Trophoblast cell (in vitro differentiated cells and primary cell): Measurements from ENCODE around the gene PARP8.
"Not testable (repeated sequence)": the region's sequence is repeated elsewhere in the genome, so short reads cannot be mapped to it uniquely, and the experiment has no call there.

Source experiments
- DNase-seq, 2 donors: peaks; one replicate each; pipeline ENCODE4 v3.0.0-alpha.2; 2016
- H2AFZ ChIP-seq: 2 replicates; pipeline ENCODE4 v1.6.1; 2013; ENCODE audit warnings: low read length, moderate library complexity, mild to moderate bottlenecking; ENCODE audit not compliant: insufficient read depth, poor library complexity
- H2AK5ac ChIP-seq: 2 replicates; pipeline ENCODE4 v1.6.1; 2013; ENCODE audit warnings: mild to moderate bottlenecking, low read length
- H2BK120ac ChIP-seq: 2 replicates; pipeline ENCODE4 v1.6.1; 2013; ENCODE audit warnings: low read length, mild to moderate bottlenecking, moderate library complexity; ENCODE audit not compliant: insufficient read depth, poor library complexity
- H2BK12ac ChIP-seq: 2 replicates; pipeline ENCODE4 v1.6.1; 2013; ENCODE audit warnings: mild to moderate bottlenecking, low read length, moderate library complexity
- H2BK5ac ChIP-seq: 2 replicates; pipeline ENCODE4 v1.6.1; 2013; ENCODE audit warnings: low read length, low read depth, moderate library complexity, mild to moderate bottlenecking; ENCODE audit not compliant: poor library complexity
- H3K14ac ChIP-seq: 2 replicates; pipeline ENCODE4 v1.6.1; 2013; ENCODE audit warnings: mild to moderate bottlenecking, low read length
- H3K18ac ChIP-seq: 2 replicates; pipeline ENCODE4 v1.6.1; 2013; ENCODE audit warnings: mild to moderate bottlenecking, low read length
- H3K23ac ChIP-seq: 2 replicates; pipeline ENCODE4 v1.6.1; 2013; ENCODE audit warnings: low read length
- H3K27ac ChIP-seq: 2 replicates; pipeline ENCODE4 v1.5.1; 2013; ENCODE audit warnings: low read depth, mild to moderate bottlenecking, inconsistent platforms, low read length, moderate library complexity
- H3K27me3 ChIP-seq: 2 replicates; pipeline ENCODE4 v1.6.1; 2013; ENCODE audit warnings: inconsistent platforms, mild to moderate bottlenecking, low read length, moderate library complexity; ENCODE audit not compliant: insufficient read depth
- H3K36me3 ChIP-seq, 2 experiments: 1 replicate in 1 of 2; 2 replicates in 1 of 2; pipeline ENCODE4 v1.6.1; 2013; ENCODE audit warnings: low read length in 2 of 2, mild to moderate bottlenecking in 2 of 2, moderate library complexity in 1 of 2; ENCODE audit not compliant: insufficient read depth in 2 of 2, control insufficient read depth in 1 of 2
- H3K4ac ChIP-seq: 2 replicates; pipeline ENCODE4 v1.6.1; 2013; ENCODE audit warnings: low read depth, mild to moderate bottlenecking, low read length, moderate library complexity
- H3K4me1 ChIP-seq, 2 experiments: 1 replicate in 1 of 2; 2 replicates in 1 of 2; pipeline ENCODE4 v1.6.1; 2013; ENCODE audit warnings: low read length in 2 of 2, mild to moderate bottlenecking in 2 of 2, moderate library complexity in 1 of 2; ENCODE audit not compliant: insufficient read depth in 2 of 2, control insufficient read depth in 1 of 2
- H3K4me2 ChIP-seq: 2 replicates; pipeline ENCODE4 v1.6.1; 2013; ENCODE audit warnings: inconsistent platforms, mild to moderate bottlenecking, low read length, moderate library complexity
- H3K4me3 ChIP-seq: 2 replicates; pipeline ENCODE4 v1.5.1; 2013; ENCODE audit warnings: mild to moderate bottlenecking, low read depth, low read length, inconsistent platforms
- H3K79me1 ChIP-seq: one replicate; pipeline ENCODE4 v1.6.1; 2013; ENCODE audit warnings: low read length
- H3K79me2 ChIP-seq: 2 replicates; pipeline ENCODE4 v1.6.1; 2013; ENCODE audit warnings: low read length, mild to moderate bottlenecking; ENCODE audit not compliant: control insufficient read depth, insufficient read depth, poor library complexity
- H3K9ac ChIP-seq: 2 replicates; pipeline ENCODE4 v1.6.1; 2013; ENCODE audit warnings: mild to moderate bottlenecking, low read length
- H3K9me3 ChIP-seq: 2 replicates; pipeline ENCODE4 v1.6.1; 2013; ENCODE audit warnings: low read depth, mild to moderate bottlenecking, control low read depth, inconsistent platforms, low read length; ENCODE audit not compliant: insufficient read depth
- H4K12ac ChIP-seq: 2 replicates; pipeline ENCODE4 v1.6.1; 2013; ENCODE audit warnings: low read depth, mild to moderate bottlenecking, low read length, moderate library complexity
- H4K8ac ChIP-seq: 2 replicates; pipeline ENCODE4 v1.6.1; 2013; ENCODE audit warnings: low read depth, mild to moderate bottlenecking, low read length, moderate library complexity
- H4K91ac ChIP-seq: one replicate; pipeline ENCODE4 v1.6.1; 2013; ENCODE audit warnings: low read depth, mild to moderate bottlenecking, low read length, moderate library complexity
- WGBS: extraction: QIAGEN DNeasy Blood & Tissue Kit; methylation state at CpG from one replicate; pipeline ENCODE4 v1.1.7; 2013; ENCODE audit warnings: missing lambda C conversion rate; ENCODE audit not compliant: insufficient read length, insufficient coverage; ENCODE audit errors: extremely low coverage; 5-methylcytosine and 5-hydroxymethylcytosine counted together

PARP8 gene

GRCh38 chr5:50694027-50694590, 27.7 kb downstream of the PARP8 start:
- no peak overlapping the region for H2BK5ac ChIP-seq
- H2AK5ac ChIP-seq = no peak overlapping the region
- H3K23ac ChIP-seq = no peak overlapping the region
- no peak overlapping the region for H3K4me2 ChIP-seq
- peaks cover 0 to 4% of the 10 kb centered on the region in 2 experiments for H3K4me1 ChIP-seq
- no peak overlapping the region for H3K4me3 ChIP-seq
- H4K12ac ChIP-seq = no peak overlapping the region
- no peak overlapping the region for H2BK12ac ChIP-seq
- no peak overlapping the region for H3K9ac ChIP-seq
- no peak overlapping the region for H2AFZ ChIP-seq
- no peak overlapping the region for H3K18ac ChIP-seq
- no peak overlapping the region for H4K91ac ChIP-seq
- H3K79me2 ChIP-seq = no peaks in the 10 kb centered on the region
- no peak overlapping the region for H3K4ac ChIP-seq
- no peaks in the 10 kb centered on the region for H3K27me3 ChIP-seq
- no peaks in the 10 kb centered on the region for H3K9me3 ChIP-seq
- no peak overlapping the region for H3K14ac ChIP-seq
- DNase-seq = peak; percentile 8 to 71
- H3K36me3 ChIP-seq = peaks cover 0 to 2% of the 10 kb centered on the region in 2 experiments
- H3K79me1 ChIP-seq = peaks cover 2% of the 10 kb centered on the region
- no peak overlapping the region for H3K27ac ChIP-seq
- no peak overlapping the region for H2BK120ac ChIP-seq
- no peak overlapping the region for H4K8ac ChIP-seq

DNA sequence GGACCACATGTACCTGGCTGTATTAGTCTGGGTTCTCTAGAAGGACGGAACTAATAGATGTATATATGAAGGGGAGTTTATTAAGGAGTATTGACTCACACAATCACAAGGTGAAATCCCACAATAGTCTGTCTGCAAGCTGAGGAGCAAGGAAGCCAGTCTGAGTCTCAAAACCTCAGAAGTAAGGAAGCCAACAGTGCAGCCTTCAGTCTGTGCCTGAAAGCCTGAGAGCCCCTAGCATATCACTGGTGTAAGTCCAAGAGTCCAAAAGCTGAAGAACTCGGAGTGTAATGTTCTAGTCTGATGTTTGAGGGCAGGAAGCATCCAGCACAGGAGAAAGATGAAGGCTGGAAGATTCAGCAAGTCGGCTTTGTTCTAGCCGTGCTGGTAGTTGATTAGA, 28.2 kb downstream of the PARP8 start:
- H3K9me3 ChIP-seq, H2BK12ac ChIP-seq, H3K27ac ChIP-seq, H3K79me2 ChIP-seq, H3K4me2 ChIP-seq, H3K79me1 ChIP-seq, H2BK5ac ChIP-seq, H2BK120ac ChIP-seq, H3K4ac ChIP-seq, H3K36me3 ChIP-seq, H3K4me1 ChIP-seq, H3K27me3 ChIP-seq, H3K9ac ChIP-seq, H4K91ac ChIP-seq, H4K12ac ChIP-seq, H3K4me3 ChIP-seq, H4K8ac ChIP-seq, H2AFZ ChIP-seq, H2AK5ac ChIP-seq, H3K18ac ChIP-seq, H3K23ac ChIP-seq, H3K14ac ChIP-seq: not testable (repeated sequence)
- DNase-seq = peak in 1 of 2 donors; percentile 7
- no CpG with 5 or more reads among the region's 4 CpGs for WGBS

DNA sequence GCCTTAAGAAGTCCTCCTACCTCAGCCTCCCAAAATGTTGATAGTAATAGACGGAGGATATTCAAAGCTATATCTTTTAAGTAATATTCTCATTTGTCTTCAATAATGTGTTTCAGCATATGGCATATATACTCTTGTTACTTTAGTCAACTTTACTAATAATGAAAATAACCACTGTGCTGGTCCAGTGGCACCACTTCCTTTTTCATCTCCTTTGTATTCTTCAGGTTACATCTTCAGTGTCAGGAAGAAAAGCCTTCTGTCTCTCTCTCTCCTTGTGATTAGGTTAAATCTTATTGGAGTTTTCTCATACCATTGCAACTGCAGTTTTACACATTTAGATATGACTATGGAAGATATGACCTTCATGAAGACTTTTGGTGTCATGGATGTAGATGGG, 31.3 kb downstream of the PARP8 start:
- WGBS = no CpG with 5 or more reads among the region's 1 CpG
- H2AK5ac ChIP-seq = no peak overlapping the region
- H3K4me3 ChIP-seq = no peak overlapping the region
- no peak overlapping the region for H2BK120ac ChIP-seq
- no peak overlapping the region for H3K4ac ChIP-seq
- no peak overlapping the region for H3K4me2 ChIP-seq
- no peak for DNase-seq
- no peak overlapping the region for H2AFZ ChIP-seq
- H3K79me1 ChIP-seq = peaks cover 2% of the 10 kb centered on the region
- no peak overlapping the region for H3K27ac ChIP-seq
- H3K9ac ChIP-seq = no peak overlapping the region
- H3K27me3 ChIP-seq = no peaks in the 10 kb centered on the region
- H2BK12ac ChIP-seq = no peak overlapping the region
- H3K36me3 ChIP-seq = peaks cover 0 to 2% of the 10 kb centered on the region in 2 experiments
- H4K12ac ChIP-seq = no peak overlapping the region
- H3K79me2 ChIP-seq = no peaks in the 10 kb centered on the region
- no peaks in the 10 kb centered on the region for H3K9me3 ChIP-seq
- no peak overlapping the region for H3K18ac ChIP-seq
- no peaks in the 10 kb centered on the region for H3K4me1 ChIP-seq
- H3K14ac ChIP-seq = no peak overlapping the region
- no peak overlapping the region for H4K91ac ChIP-seq
- H4K8ac ChIP-seq = no peak overlapping the region
- no peak overlapping the region for H3K23ac ChIP-seq
- no peak overlapping the region for H2BK5ac ChIP-seq

DNA sequence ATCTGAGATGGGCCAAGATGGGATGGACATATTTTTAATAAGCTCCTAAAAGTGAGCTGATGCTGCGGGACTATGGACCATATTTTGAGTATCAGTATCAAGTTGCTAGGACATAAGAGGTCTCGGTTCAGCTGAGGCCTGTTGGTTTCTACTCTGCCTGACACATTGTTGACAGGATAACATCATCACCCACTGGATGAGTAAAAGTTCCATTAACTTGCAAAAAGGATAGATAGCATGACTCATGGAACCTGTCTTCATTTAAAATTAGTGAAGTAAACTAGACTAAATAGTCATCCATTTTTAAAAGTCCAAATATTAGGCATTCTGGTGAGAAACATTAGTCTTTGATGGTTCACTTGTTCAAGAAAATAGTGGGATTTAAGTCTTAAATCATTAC, 33.3 kb downstream of the PARP8 start:
- Histone ChIP-seq H2AK5ac (no peak overlapping the region), H3K27me3 (no peaks in the 10 kb centered on the region), H3K4me2 (no peak overlapping the region), H4K8ac (no peak overlapping the region), H3K23ac (no peak overlapping the region), H3K79me2 (no peaks in the 10 kb centered on the region), H3K79me1 (peaks cover under 1% of the 10 kb centered on the region), H3K4me3 (no peak overlapping the region), H3K9ac (no peak overlapping the region), H2BK12ac (no peak overlapping the region), H3K4ac (no peak overlapping the region), H3K9me3 (no peaks in the 10 kb centered on the region), H3K27ac (no peak overlapping the region), H2BK5ac (no peak overlapping the region), H2BK120ac (no peak overlapping the region), H3K14ac (no peak overlapping the region), H4K91ac (no peak overlapping the region), H3K4me1 (no peaks in the 10 kb centered on the region), H2AFZ (no peak overlapping the region), H3K18ac (no peak overlapping the region), H4K12ac (no peak overlapping the region), H3K36me3 (peaks cover 0 to 2% of the 10 kb centered on the region in 2 experiments)
- no CpG with 5 or more reads among the region's 2 CpGs for WGBS
- no peak for DNase-seq
